ENCODE results near the gene MMP15.
A peak's percentile ranks its signal among the peaks of the same experiment; 100 is the strongest.
"Not testable (repeated sequence)": the region's sequence is repeated elsewhere in the genome, so short reads cannot be mapped to it uniquely, and the experiment has no call there.

Gene MMP15

GRCh38 chr16:57997176-57997527 is 28.4 kb upstream of the MMP15 start:
- no peak for DNase-seq

DNA sequence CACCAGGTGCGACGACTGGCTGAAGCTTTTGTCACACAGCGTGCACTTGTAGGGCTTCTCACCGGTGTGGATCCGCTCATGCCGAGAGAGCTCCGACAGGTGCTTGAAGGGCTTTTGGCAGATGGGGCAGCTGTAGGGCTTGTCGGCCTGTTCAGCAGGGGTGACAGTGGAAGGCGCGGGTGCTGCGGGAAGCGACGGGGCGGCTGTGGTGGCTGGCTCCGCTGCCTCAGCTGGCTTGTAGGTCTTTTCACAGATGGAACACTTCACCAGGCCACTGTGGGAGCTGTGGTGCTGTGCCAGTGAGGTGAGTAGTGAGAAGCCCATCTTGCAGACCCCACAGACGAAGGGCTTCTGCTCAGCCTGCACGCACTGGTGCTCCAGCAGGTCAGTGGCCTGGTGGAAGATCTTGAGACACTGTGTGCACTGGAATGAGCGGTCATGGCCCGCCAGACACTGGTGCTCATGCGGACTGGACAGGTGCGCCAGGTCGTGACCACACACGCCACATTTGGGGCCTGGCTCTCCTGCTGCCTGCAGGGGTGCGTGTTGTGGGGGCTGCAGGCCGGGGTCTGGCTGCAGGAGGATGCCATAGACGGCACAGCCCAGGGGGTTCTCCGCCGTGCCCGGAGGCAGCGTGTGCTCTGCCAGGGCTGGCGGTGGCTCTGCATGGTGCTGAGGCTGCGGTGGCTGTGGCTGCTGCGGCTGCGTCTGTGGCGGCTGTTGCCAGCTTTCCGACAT is 27.9 kb upstream of the MMP15 start:
- DNase-seq = no peak

GRCh38 chr16:57998486-57998885 is 27.1 kb upstream of the MMP15 start:
- DNase-seq = peak; percentile 78

- no peak for DNase-seq
Observed at GRCh38 chr16:57998992-57999365, 26.6 kb upstream of the MMP15 start.

DNA sequence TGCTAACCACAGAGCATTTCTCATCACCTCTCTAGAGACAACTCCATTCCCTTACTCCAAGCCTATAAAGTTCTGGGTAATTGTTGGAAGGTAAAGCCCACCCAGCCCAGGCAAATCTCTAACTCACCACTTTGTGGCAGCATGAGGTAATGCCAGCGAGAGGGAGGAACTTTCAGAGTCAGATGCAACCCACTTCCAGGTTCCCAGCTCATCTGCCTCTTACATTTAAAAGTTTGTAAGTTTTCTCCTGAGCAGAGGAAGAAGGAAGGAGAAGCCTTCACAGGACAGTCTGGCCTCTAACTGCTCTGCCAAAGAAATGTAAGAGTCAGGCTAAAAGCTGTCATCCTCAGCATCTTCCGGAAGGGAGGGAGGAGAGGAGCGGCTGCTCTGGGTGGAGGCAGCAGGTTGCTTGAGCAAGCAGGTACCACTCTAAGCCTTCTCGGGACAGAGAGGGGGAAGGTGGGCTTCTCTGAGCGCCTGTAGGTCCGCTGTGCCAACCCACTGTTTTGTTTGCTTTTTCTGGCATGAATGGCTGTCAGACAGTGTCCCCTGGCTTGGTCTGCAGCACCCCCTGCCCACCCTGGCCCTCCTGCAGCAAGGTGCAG is 26.1 kb upstream of the MMP15 start:
- DNase-seq = peak; percentile 43

- peak; percentile 32 for DNase-seq
Observed at GRCh38 chr16:57999971-58000705, 25.4 kb upstream of the MMP15 start, which contains the start of gene ZNF319. Gene ZNF319 (minus strand): TSS chr16:58000672. CDS start chr16:57998265, 2,407 bp downstream.

GRCh38 chr16:58000706-58001676 is 24.6 kb upstream of the MMP15 start, which contains the start of gene USB1:
Gene USB1 (plus strand): TSS chr16:58001407. CDS start chr16:58001484, 77 bp downstream.
- peak; percentile 85 for DNase-seq

GRCh38 chr16:58001781-58002415 is 23.7 kb upstream of the MMP15 start:
- DNase-seq = no peak

- no peak for DNase-seq
Observed at GRCh38 chr16:58002416-58002800, 23.1 kb upstream of the MMP15 start.

DNA sequence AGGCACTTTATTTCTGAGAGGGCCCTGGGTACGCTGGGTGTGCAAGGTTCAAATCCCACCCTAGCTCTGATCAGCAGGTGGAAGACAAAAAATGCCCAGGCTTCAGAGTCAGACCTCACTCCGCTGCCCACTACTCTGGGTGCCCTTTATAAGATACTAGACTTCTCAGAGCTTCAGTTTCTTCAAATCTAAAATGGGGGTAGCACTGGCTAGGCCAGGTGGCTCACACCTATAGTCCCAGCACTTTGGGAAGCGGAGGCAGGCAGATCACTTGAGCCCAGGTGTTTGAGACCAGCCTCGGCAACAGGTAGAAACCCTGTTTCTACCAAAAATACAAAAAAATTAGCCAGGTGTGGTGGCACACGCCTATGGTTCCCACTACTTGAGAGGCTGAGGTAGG is 22.6 kb upstream of the MMP15 start:
- DNase-seq = no peak

DNA sequence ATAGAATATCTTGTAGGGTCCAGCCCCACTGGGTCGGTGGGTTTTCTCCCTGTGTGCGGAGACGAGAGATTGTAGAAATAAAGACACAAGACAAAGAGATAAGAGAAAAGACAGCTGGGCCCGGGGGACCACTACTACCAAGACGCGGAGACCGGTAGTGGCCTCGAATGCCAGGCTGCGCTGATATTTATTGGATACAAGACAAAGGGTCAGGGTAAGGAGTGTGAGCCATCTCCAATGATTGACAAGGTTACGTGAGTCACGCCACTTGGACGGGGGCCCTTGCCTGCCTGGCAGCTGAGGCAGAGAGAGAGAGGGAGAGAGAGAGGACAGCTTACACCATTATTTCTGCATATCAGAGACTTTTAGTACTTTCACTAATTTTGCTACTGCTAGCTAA is 20.8 kb upstream of the MMP15 start:
- not testable (repeated sequence) for DNase-seq

- no peak for DNase-seq
Observed at GRCh38 chr16:58009856-58010416, 15.6 kb upstream of the MMP15 start.

- no peak for DNase-seq
Observed at GRCh38 chr16:58010886-58011285, 14.7 kb upstream of the MMP15 start.

- DNase-seq = no peak
Observed at GRCh38 chr16:58011652-58012051, 13.9 kb upstream of the MMP15 start.

DNA sequence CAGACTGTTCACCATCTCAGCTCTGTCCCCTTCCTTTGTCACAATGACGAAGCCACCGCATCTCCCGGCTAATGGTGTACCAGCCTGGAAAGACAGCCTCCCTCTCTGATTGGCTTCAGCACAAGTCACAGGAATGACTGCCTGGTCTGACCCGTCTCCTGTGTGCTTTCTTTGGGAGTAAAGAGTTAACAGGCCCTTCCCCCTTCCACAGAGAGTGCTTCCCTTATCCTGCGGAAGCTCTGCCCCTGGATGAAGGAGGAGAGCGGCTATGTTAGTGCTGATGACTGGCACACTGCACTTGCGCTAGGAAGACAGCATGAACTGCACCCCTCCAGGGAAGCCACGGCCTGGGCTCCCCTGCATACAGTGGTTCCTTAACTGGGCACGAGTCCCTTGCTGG is 13.1 kb upstream of the MMP15 start:
- DNase-seq = no peak

DNA sequence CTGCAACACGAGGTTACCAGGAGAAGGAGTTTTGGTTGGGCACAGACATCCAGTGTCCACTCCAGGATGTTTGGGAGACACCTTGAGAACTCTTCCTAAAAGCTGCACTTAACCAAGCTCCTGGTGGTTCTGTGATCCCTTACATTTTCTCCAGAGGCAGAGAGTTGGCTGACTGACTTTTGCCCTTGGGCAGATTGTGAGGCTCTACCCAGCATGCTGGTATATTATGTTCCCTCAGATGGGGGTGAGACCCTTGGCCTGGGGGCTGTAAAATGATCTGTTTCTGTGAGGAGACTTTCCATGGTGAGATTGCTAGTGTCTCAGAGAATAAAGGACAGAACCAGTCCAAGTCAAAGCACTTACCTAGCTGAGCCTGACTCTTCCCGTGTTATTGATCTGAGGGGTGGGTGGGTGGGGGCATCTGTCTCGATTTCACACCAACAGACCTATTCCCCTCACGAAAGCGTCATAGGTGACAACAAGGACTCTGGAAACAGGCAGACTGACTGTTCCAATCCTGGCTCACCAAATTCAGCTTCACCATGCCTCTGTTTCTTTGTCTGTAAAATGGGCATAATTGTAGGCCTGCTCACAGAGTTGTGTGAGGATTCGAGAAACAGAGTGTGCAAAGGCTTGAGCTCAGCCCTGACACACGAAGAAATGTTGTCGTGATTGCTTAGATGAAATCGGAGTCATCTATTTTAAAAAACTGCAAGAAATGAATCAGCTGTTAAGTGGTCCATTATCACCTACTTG is 12.2 kb upstream of the MMP15 start:
- DNase-seq = no peak

- no peak for DNase-seq
Observed at GRCh38 chr16:58016840-58017446, 8.6 kb upstream of the MMP15 start.

- DNase-seq = no peak
Observed at GRCh38 chr16:58018803-58019202, 6.8 kb upstream of the MMP15 start.

DNA sequence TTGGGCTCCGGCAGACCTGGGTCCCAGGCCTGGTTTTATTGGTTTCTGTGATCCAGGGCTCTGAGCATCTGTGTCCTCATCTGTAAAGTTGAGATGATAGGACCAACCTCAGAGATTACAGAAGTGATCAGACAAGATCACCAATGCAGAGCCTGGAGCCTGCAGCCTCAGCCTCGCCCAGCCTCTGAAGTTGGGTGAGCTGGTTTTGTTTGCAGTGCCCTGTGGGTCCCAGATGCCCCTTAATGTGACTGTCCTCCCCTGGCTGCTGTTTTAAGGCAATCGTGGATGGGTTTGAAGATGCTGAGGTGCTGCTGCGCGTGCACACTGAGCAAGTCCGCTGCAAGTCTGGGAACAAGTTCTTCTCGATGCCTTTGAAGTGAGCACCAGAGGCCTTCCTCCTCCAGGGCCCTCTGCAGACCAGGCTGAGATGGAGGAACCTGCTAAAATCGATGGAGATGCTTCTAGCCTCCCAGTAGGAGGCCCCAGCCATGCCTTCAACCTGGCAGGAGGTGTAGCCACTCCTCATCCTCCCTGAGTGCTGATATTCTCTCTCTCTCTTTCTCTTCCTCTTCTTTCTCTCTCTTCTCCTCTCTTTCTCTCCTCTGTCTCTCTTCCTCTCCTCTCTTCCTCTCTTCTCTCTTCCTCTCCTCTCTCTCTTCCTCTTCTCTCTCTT is 5.6 kb upstream of the MMP15 start:
- no peak for DNase-seq

Data from stimulated activated CD4-positive, alpha-beta T cell treated with anti-CD3 and anti-CD28 coated beads, Interleukin-15, amount 100 ng/mL, for 24 hours (primary cell).